Stimulated activated CD8-positive, alpha-beta memory T cell treated with anti-CD3 and anti-CD28 coated beads, Interleukin-15, amount 100 ng/mL, for 1 hour (primary cell): ENCODE data around the gene LIN7A.

ENCODE experiments used
- DNase-seq: peaks from one replicate; pipeline ENCODE4 v3.0.0-alpha.2; 2020; ENCODE audit warnings: low read depth

LIN7A gene

GRCh38 chr12:80937391-80938238 is at the start of gene LIN7A:
Gene LIN7A (minus strand): TSS chr12:80937934. CDS start chr12:80937722, 212 bp downstream.
- no peak for DNase-seq

DNA sequence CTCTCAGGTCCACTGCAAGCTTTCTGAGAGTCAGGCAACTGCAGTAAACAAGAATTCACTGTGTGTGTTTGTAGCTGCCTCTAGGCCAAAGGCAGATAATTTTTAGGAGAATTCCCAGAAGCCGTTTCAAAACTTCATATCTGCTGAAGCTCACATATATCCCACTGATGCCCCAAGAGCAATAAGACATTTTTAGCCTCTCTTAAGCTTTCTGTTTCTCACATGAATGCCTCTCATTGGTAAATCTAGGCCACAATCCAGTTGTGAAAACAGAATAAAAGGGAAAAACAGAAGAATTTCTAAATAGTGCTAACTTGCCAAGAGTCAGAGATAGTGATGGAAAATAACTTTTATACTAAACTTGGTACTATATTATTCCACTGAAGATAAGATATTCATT is 48.5 kb upstream of the LIN7A start:
- no peak for DNase-seq

DNA sequence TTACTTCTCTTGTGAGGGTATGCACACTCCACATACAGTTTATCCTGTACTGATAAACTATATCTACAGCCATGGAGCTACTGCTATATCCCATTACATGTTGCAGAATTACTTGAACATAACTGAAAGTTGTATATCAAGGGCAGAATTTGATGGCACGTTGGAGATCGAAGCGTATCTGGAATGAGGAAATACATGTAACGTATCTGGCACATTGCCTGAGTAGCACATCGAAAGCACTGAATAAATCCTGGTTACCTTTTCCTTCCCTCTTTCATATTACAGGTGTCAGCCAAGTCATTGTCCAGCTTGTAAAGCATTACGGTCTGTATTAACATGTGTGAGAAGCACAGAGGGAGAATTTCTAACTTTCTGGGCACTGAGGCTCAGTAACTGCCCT is 42.1 kb upstream of the LIN7A start:
- no peak for DNase-seq

- DNase-seq, result no peak
Measured at GRCh38 chr12:80979251-80979650, 41.5 kb upstream of the LIN7A start.

DNA sequence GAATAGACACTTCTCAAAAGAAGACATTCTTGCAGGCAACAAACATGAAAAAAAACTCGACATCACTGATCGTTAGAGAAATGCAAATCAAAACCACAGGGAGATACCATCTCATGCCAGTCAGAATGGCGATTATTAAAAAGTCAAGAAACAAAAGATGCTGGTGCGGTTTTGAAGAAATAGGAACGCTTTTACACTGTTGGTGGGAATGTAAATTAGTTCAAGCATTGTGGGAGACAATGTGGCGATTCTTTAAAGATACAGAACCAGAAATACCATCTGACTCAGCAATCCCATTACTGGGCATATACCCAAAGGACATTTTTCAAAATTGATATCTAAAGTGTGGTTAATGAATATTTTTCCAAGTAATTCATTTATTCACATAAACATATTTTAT is 39.6 kb upstream of the LIN7A start:
- DNase-seq, result no peak

DNA sequence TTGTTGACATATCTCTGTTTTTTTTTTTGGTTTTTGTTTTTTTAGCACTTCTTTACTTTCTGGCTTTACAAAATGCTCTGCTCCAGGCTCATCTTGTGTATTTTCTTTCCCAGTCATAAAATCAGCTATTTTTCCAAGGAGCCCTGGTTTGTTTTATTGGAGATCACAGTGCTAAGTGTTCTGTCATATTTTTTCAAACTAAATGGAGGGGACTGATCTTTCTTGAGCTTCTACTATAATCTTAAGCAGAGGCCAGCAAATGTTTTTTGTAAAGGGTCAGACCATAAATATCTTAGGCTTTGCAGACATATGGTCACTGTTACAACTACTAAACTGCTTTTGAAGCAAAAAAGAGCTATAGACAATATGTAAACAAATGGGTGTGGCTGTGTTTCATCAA is 30.6 kb upstream of the LIN7A start:
- no peak for DNase-seq

DNA sequence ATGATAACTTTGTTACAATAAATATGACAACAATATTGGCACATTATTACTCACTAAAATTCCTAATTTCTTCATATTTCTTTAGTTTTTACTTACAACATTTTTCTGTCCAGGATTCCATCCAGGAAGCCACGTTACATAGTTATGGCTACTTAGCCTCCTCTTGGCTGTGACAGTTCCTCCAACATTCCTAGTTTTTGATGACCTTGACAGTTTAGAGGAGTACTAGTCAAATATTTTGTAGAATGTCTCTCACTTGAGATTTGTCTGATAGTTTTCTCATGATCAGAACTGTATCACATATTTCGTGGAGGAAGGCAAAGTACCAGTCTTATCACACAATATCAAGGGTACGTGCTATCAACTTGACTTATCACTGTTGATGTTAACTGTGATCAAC is 29.8 kb upstream of the LIN7A start:
- no peak for DNase-seq

DNA sequence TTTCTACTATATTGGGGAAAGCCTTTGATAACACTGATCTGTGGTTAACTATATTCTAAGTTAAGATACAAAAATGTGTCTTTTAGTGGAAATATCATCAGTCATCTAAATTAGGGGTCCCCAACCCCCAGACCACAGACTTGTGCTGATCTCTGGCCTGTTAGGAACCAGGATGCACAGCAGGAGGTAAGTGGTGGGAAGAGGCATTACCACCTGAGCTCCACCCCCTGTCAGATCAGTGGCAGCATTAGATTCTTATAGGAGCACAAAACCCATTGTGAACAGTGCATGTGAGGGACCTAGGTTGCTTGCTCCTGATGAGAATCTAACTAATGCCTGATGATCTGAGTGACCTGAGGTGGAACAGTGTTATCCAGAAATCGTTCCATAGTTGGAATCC is 28.3 kb upstream of the LIN7A start:
- no peak for DNase-seq

GRCh38 chr12:80958162-80958561 is 20.4 kb upstream of the LIN7A start:
- DNase-seq, result no peak

DNA sequence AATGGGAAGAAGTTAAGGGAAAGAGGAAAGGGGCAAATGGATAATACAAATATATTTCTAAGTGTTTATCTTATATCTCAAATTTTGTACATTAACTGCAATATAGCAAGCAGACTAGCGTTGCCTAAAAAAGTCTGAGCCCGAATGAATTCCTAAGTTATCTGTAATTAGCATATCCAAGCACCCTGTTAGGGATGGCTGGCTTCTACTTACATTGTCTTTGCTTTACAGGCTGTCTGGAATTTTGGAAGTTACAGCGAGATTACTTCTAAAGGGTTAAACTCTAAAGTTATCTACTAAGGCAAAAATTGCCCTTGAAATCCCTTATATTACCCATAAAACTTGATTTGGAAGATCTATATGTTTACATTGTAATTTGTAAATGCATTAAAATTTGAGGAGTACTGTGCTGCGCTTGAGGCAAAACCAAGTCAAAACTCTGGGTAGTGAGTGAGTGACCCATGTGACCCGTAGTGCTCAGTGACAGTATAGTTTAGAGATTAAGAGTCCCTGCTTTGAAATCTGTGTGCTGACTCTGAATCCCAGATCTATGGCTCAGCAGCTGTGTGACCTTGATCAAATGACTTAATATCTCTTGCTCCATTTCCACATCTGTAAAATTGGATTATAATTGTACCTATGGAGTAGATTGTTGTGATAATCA is 17.3 kb upstream of the LIN7A start:
- DNase-seq, result no peak

- no peak for DNase-seq
Measured at GRCh38 chr12:80952443-80952842, 14.7 kb upstream of the LIN7A start.

GRCh38 chr12:80946591-80946990 is 8.9 kb upstream of the LIN7A start:
- DNase-seq, result no peak

DNA sequence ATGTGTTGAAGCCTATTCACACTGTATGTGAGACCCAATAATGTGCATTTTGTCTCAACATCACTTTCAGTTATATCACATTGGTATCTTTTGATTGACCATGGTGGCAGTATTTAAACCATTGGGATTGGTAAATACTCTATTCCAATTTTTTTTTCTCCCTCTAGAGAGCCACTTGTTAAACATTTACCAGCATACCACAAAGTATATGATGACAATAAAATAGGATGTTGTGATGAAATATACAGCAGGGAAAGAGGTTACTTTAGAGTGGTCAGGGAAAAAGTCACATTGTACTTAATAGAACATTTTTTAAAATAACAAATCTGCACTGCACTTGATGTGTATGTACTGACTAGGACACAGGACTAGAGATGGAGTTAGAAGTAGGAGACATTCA is 5.6 kb upstream of the LIN7A start:
- DNase-seq, result no peak

DNA sequence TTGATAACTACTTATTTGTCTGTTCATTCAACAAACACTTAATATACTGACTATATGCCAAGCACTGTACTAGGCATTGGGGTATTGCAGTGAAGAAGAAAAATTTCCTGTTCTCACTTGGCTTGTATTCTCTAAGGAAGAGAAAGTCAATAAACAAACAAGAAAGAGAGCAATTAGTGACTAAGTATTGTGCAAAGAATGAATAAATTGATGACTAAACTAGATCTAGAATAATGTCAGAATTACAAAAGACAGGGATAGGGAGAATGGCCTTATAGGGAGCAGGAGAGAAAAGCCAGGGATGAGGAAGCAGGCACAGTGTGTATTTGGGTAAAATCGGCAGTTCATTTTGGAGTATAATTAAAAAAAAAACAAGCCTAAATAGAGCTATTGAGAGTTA is 4.2 kb upstream of the LIN7A start:
- DNase-seq, result no peak

DNA sequence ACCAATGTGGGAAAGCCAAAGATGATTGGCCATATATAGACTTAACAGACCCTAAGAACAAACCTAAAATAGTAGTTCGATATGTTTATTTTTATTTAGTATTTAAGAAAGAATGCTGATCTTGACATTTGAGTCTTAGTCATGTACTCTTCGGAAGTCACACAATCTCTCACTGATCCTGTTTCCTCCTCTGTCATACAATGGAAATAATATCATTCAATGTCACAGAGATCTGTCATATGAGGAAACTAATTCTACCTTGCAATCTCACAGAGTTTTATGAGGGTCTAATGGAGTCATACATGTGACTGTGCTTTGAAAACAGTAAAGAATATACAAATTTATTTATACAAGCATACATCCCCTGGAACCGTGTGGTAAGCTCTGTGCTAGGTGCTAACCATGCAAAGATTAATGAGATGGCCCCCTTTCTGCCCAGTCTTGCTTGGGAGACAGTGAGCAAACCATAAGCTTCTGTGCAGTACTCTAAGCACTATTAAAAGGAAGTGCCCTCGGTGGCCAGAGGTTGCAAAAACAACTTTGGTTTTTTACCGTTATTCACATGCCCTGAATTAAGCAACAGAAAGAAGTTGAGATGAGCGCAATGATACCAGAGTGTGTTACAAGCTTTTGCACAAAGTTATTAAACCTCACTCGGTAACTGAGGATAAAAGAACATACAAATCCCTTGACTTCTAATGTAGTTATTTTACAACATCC is 1.7 kb upstream of the LIN7A start:
- no peak for DNase-seq

DNA sequence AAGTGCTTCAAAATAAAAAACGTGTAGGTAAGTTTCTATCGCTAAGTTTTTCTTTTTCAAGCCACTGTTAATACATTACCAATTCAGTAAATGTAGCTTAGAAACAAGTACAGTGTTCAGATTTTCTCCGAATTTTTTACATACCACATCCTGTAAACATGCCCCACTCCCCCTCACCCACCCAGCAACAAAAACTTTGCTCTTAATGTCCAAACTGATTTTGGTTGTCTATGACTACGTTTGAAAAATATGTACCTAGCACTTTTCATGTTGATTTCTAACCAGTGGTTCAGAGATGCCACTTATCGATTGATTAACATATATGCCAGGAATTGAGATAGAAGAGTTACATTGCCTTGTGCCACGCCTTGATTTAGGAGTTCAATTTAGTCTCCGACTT is 663 bp upstream of the LIN7A start:
- no peak for DNase-seq

GRCh38 chr12:80936642-80937390 is 918 bp downstream of the LIN7A start:
- DNase-seq, result no peak

- no peak for DNase-seq
Measured at GRCh38 chr12:80936353-80936641, 1.4 kb downstream of the LIN7A start.

DNA sequence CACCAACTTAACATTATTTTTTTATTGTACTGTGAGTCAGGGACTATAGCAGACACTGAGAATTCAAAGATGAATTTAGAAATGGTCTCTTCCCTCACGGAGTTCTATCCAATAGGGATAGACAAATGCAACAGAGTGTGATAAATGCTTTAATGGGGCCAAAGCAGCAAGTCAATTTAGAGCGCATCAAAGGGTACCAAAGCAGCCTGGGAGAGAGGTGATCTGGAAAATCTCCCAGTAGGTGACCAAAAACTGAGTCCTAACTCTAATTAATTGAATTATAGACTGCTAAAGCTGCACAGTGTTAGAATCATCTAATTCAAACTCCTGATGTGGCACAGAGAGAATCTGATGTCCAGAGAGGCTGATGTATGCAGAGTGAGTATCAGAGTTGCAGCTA is 2.6 kb downstream of the LIN7A start:
- DNase-seq, result no peak

GRCh38 chr12:80925983-80926382 is 11.8 kb downstream of the LIN7A start:
- no peak for DNase-seq

- DNase-seq, result no peak
Measured at GRCh38 chr12:80925237-80925636, 12.5 kb downstream of the LIN7A start.

- DNase-seq, result no peak
Measured at GRCh38 chr12:80924437-80924836, 13.3 kb downstream of the LIN7A start.

DNA sequence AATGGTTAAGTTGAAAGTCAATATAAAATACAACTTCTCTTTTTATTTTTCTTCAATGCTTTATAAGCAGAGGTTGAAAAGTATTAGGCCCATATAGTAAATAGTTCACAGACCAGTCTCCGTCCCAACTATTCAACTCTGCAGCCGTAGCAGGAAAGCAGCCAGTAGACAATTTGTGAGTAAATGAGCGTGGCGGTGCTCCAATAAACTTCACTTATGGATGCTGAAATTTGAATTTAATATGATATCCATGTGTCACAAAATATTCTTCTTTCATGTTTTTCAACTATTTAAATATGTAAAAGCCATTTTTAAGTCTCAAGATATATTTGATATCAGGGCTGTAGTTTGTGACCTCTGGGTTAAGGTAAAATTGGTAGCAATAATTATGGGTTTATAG is 17.7 kb downstream of the LIN7A start:
- no peak for DNase-seq
